ENCODE data around the gene KIF16B.

The KIF16B gene

DNA sequence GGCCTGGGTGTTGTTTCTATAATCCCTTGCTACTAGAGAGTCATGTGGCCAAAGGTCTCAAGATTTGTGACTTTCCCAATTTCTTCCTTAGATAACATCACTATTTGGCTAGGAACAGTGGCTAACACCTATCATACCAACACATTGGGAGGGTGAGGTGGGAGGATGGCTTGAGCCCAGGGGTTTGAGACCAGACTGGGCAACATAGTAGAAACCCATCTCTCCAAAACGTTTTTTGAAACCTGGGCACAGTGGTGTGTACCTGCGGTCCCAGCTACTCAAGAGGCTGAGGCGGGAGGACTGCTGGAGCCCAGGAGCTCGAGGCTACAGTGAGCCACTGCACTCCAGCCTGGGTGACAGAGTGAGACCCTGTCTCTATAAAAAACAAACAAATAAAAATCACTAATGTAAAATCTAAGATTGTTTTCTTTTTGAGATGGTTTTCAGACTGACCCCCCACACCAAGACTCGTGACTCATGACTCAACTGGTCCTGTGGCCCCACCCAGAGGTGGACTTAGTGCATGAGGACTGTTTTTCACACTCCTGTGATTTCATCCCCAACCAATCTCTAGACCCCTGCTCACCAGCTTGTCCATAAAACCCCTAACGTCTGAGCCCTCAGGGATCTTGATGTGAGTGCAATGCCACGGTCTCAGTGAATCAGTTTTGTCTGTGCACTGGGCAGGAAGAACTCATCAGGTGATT lies 48.3 kb upstream of the KIF16B start:
- TF ChIP-seq ZNF565 (CRISPR knock-in tag; conservative IDR thresholded peaks at IDR 0.05; ENCODE audit: low read depth) (no peak), ZNF70 (CRISPR knock-in tag; IDR thresholded peaks at IDR 0.05) (no peak), GLIS3 (CRISPR knock-in tag; IDR thresholded peaks at IDR 0.05) (no peak), ISL1 (CRISPR knock-in tag; IDR thresholded peaks at IDR 0.05) (no peak), OSR1 (CRISPR knock-in tag; IDR thresholded peaks at IDR 0.05) (no peak), SNAI2 (CRISPR knock-in tag; IDR thresholded peaks at IDR 0.05) (no peak), CSDC2 (CRISPR knock-in tag; IDR thresholded peaks at IDR 0.05) (no peak), TOX (CRISPR knock-in tag; IDR thresholded peaks at IDR 0.05; ENCODE audit: borderline replicate concordance) (no peak), ESRRG (CRISPR knock-in tag; IDR thresholded peaks at IDR 0.05) (no peak)
- TF ChIP-seq, protein P1, sequence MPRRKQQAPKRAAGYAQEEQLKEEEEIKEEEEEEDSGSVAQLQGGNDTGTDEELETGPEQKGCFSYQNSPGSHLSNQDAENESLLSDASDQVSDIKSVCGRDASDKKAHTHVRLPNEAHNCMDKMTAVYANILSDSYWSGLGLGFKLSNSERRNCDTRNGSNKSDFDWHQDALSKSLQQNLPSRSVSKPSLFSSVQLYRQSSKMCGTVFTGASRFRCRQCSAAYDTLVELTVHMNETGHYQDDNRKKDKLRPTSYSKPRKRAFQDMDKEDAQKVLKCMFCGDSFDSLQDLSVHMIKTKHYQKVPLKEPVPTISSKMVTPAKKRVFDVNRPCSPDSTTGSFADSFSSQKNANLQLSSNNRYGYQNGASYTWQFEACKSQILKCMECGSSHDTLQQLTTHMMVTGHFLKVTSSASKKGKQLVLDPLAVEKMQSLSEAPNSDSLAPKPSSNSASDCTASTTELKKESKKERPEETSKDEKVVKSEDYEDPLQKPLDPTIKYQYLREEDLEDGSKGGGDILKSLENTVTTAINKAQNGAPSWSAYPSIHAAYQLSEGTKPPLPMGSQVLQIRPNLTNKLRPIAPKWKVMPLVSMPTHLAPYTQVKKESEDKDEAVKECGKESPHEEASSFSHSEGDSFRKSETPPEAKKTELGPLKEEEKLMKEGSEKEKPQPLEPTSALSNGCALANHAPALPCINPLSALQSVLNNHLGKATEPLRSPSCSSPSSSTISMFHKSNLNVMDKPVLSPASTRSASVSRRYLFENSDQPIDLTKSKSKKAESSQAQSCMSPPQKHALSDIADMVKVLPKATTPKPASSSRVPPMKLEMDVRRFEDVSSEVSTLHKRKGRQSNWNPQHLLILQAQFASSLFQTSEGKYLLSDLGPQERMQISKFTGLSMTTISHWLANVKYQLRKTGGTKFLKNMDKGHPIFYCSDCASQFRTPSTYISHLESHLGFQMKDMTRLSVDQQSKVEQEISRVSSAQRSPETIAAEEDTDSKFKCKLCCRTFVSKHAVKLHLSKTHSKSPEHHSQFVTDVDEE (CRISPR knock-in tag; IDR thresholded peaks at IDR 0.05) = no peak
- TF ChIP-seq, protein P2, sequence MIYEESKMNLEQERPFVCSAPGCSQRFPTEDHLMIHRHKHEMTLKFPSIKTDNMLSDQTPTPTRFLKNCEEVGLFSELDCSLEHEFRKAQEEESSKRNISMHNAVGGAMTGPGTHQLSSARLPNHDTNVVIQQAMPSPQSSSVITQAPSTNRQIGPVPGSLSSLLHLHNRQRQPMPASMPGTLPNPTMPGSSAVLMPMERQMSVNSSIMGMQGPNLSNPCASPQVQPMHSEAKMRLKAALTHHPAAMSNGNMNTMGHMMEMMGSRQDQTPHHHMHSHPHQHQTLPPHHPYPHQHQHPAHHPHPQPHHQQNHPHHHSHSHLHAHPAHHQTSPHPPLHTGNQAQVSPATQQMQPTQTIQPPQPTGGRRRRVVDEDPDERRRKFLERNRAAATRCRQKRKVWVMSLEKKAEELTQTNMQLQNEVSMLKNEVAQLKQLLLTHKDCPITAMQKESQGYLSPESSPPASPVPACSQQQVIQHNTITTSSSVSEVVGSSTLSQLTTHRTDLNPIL (CRISPR knock-in tag; IDR thresholded peaks at IDR 0.05; ENCODE audit: low read depth) = no peak
- TF ChIP-seq, protein P3, sequence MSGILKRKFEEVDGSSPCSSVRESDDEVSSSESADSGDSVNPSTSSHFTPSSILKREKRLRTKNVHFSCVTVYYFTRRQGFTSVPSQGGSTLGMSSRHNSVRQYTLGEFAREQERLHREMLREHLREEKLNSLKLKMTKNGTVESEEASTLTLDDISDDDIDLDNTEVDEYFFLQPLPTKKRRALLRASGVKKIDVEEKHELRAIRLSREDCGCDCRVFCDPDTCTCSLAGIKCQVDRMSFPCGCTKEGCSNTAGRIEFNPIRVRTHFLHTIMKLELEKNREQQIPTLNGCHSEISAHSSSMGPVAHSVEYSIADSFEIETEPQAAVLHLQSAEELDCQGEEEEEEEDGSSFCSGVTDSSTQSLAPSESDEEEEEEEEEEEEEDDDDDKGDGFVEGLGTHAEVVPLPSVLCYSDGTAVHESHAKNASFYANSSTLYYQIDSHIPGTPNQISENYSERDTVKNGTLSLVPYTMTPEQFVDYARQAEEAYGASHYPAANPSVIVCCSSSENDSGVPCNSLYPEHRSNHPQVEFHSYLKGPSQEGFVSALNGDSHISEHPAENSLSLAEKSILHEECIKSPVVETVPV (CRISPR knock-in tag; IDR thresholded peaks at IDR 0.05) = no peak
- ATAC-seq = no peak

DNA sequence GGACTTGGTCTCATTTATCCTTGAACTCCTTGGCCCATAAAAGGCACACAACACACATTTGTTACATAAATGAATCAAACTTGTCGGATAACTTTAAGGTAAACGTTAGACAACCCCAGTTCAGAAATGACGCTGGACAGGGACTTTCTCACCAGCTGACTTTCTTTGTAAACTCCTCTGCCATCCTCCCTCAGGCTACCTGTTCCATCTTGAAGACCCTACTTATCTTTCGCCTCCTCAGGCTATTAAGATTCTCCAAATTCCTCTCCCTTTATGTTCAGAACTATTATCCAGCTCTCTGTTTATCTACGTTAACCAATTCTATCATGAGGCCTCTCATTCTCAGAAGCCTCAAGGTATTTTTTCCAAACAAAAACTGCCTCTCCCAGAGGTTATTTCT lies 47.7 kb upstream of the KIF16B start:
- ATAC-seq = no peak
- TF ChIP-seq ZC3H10 (CRISPR knock-in tag; IDR thresholded peaks at IDR 0.05) (no peak), TOX (CRISPR knock-in tag; IDR thresholded peaks at IDR 0.05; ENCODE audit: borderline replicate concordance) (no peak), ZNF8 (CRISPR knock-in tag; IDR thresholded peaks at IDR 0.05) (no peak), ZFP30 (CRISPR knock-in tag; IDR thresholded peaks at IDR 0.05) (no peak), ISL1 (CRISPR knock-in tag; IDR thresholded peaks at IDR 0.05) (no peak), ESRRG (CRISPR knock-in tag; IDR thresholded peaks at IDR 0.05) (no peak), PPARA (CRISPR knock-in tag; IDR thresholded peaks at IDR 0.05; ENCODE audit: borderline replicate concordance) (no peak), RARB (CRISPR knock-in tag; IDR thresholded peaks at IDR 0.05) (no peak), SNAI2 (CRISPR knock-in tag; IDR thresholded peaks at IDR 0.05) (no peak), ARNTL (CRISPR knock-in tag; IDR thresholded peaks at IDR 0.05; ENCODE audit: borderline replicate concordance, low read depth) (no peak)
- TF ChIP-seq, protein P2 (CRISPR knock-in tag; IDR thresholded peaks at IDR 0.05; ENCODE audit: low read depth) = no peak
- TF ChIP-seq, protein P4, sequence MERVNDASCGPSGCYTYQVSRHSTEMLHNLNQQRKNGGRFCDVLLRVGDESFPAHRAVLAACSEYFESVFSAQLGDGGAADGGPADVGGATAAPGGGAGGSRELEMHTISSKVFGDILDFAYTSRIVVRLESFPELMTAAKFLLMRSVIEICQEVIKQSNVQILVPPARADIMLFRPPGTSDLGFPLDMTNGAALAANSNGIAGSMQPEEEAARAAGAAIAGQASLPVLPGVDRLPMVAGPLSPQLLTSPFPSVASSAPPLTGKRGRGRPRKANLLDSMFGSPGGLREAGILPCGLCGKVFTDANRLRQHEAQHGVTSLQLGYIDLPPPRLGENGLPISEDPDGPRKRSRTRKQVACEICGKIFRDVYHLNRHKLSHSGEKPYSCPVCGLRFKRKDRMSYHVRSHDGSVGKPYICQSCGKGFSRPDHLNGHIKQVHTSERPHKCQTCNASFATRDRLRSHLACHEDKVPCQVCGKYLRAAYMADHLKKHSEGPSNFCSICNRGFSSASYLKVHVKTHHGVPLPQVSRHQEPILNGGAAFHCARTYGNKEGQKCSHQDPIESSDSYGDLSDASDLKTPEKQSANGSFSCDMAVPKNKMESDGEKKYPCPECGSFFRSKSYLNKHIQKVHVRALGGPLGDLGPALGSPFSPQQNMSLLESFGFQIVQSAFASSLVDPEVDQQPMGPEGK (CRISPR knock-in tag; IDR thresholded peaks at IDR 0.05; ENCODE audit: borderline replicate concordance) = no peak
- TF ChIP-seq, protein P3 (CRISPR knock-in tag; IDR thresholded peaks at IDR 0.05) = no peak
- TF ChIP-seq, protein P1 (CRISPR knock-in tag; IDR thresholded peaks at IDR 0.05) = no peak
- TF ChIP-seq, protein P5, sequence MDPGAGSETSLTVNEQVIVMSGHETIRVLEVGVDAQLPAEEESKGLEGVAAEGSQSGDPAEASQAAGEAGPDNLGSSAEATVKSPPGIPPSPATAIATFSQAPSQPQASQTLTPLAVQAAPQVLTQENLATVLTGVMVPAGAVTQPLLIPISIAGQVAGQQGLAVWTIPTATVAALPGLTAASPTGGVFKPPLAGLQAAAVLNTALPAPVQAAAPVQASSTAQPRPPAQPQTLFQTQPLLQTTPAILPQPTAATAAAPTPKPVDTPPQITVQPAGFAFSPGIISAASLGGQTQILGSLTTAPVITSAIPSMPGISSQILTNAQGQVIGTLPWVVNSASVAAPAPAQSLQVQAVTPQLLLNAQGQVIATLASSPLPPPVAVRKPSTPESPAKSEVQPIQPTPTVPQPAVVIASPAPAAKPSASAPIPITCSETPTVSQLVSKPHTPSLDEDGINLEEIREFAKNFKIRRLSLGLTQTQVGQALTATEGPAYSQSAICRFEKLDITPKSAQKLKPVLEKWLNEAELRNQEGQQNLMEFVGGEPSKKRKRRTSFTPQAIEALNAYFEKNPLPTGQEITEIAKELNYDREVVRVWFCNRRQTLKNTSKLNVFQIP (CRISPR knock-in tag; IDR thresholded peaks at IDR 0.05; ENCODE audit: borderline replicate concordance, low read depth) = no peak

Data from SK-N-SH treated with all-trans-retinoic acid at 6 μM for 48 hours (cell line).